ENCODE measurements around the gene PRR35.
A peak's percentile ranks its signal among the peaks of the same experiment; 100 is the strongest.

Gene PRR35

DNA sequence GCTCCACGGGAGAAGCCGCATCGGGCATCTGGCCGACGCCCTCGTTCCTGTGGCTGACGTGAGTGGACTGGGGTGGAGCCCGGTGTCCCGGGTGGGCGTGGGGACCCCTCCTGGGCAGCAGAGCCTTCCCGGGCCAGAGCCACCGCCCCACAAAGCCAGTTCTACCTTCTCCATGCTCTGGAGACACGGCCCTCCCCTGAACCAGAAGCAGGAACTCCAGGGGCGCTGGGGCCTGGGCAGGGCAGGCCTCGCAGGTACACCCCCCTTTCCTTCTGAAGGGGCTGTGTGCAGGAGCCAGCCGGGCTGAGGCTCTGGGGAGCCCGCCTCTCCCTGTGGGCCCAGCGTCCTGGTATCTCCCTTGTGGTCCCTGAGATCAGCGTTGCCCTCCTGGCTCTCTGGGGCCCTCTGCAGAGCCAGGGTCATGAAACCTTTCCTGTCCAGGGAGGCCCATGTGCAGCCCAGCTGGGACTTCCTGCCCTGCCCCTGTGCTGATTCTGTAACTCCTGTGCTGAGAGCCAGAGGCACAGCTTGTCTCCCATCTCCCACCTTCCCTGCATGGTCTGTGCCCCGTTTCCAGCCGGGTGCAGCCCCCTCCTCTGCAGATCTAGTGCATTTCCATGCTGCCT is 16.1 kb downstream of the PRR35 start:
- TF ChIP-seq ZFX (IDR thresholded peaks at IDR 0.05; ENCODE audit: borderline replicate concordance), result no peak
- TF ChIP-seq, protein P1, sequence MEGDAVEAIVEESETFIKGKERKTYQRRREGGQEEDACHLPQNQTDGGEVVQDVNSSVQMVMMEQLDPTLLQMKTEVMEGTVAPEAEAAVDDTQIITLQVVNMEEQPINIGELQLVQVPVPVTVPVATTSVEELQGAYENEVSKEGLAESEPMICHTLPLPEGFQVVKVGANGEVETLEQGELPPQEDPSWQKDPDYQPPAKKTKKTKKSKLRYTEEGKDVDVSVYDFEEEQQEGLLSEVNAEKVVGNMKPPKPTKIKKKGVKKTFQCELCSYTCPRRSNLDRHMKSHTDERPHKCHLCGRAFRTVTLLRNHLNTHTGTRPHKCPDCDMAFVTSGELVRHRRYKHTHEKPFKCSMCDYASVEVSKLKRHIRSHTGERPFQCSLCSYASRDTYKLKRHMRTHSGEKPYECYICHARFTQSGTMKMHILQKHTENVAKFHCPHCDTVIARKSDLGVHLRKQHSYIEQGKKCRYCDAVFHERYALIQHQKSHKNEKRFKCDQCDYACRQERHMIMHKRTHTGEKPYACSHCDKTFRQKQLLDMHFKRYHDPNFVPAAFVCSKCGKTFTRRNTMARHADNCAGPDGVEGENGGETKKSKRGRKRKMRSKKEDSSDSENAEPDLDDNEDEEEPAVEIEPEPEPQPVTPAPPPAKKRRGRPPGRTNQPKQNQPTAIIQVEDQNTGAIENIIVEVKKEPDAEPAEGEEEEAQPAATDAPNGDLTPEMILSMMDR (IDR thresholded peaks at IDR 0.05), result no peak
- H3K27ac ChIP-seq, result no peak overlapping the region

DNA sequence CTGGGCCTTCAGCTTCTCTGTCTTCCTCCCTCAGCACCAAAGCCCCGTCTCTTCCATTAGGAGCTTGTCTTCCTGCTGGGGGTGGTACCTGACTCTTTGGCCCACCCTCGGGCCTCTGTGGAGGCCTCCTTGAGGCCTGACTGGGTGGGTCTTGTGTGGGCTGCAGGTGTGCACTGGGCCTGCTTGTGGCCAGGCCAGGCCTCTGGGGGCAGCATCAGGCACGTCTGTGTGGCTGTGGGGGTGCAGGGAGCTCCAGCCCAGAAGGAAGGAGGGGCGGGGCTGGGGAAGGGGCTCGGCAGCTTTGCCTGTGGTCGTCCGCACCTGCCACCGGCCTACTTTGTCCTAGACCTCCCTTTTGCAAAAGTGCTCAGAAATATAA is 16.6 kb downstream of the PRR35 start:
- TF ChIP-seq, protein P1 (IDR thresholded peaks at IDR 0.05), result no peak
- no peak for TF ChIP-seq ZFX (IDR thresholded peaks at IDR 0.05; ENCODE audit: borderline replicate concordance)
- no peak overlapping the region for H3K27ac ChIP-seq

DNA sequence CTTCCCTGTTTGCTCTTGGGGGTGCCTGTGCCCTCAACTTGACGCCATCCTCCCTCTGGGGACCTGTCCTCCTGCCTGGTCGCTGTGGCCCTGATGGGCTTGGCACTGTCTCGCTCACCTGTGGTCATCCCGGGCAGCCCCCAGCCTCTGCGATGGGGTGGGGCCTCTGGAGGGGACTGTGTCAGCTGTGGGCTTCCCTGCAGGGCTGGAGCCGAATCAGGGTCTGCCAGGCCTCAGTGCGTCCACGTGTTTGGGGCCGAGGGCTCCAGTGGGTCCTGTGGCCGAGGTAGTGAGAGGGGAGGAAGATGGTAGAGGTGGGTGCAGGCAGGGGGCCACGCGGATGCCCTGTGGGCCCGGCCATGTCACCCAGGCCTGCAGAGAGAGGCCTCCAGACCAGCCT is 17.6 kb downstream of the PRR35 start:
- TF ChIP-seq, protein P1 (IDR thresholded peaks at IDR 0.05), result no peak
- TF ChIP-seq ZFX (IDR thresholded peaks at IDR 0.05; ENCODE audit: borderline replicate concordance), result no peak
- no peak overlapping the region for H3K27ac ChIP-seq

DNA sequence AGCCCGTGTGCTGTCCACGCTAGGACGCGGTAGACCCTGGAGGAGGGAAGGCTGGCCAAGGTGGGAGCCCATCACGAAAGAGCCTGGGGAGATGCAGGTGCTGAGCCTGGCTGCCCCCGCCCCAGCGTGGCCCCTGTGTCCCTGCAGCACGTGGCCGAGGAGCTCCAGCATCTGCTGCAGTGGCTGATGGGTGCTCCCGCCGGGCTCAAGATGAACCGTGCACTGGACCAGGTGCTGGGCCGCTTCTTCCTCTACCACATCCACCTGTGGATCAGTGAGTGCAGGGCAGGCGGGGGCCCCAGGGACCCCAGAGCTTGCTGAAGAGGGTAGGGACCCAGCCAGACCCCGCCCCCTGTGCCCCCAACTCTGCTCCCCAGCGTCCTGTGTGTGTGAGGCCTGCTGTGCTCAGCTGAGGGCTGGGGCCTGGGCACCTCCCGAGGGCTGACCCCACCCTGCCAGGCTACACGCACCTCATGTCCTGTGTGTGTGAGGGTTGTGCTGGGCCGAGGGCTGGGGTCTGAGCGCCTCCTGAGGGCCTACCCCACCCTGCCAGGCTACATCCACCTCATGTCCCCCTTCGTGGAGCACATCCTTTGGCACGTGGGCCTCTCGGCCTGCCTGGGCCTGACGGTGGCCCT is 18.2 kb downstream of the PRR35 start:
- TF ChIP-seq, protein P1 (IDR thresholded peaks at IDR 0.05), result no peak
- TF ChIP-seq ZFX (IDR thresholded peaks at IDR 0.05; ENCODE audit: borderline replicate concordance), result no peak
- no peak overlapping the region for H3K27ac ChIP-seq

DNA sequence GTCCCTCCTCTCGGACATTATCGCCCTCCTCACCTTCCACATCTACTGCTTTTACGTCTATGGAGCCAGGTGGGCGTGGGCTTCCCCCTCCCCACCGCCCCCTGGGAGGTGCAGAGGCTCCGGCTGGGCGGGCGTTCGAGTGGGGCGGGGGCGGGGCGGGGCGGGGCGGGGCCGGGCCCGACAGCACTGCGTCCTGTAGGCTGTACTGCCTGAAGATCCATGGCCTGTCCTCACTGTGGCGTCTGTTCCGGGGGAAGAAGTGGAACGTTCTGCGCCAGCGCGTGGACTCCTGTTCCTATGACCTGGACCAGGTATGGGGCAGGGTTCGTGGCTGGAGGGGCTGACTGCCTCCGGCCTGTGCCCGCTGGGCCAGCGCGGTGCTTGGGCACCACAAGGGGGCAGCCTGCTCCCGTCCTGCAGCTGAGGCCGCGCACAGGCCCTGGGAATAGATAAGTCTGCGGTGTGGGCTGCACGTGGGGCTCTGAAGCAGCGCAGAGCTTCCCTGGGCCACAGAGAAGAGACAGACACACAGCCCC is 18.7 kb downstream of the PRR35 start:
- no peak overlapping the region for H3K27ac ChIP-seq
- TF ChIP-seq ZFX (IDR thresholded peaks at IDR 0.05; ENCODE audit: borderline replicate concordance), result no peak
- TF ChIP-seq, protein P1 (IDR thresholded peaks at IDR 0.05), result peak; percentile 76

DNA sequence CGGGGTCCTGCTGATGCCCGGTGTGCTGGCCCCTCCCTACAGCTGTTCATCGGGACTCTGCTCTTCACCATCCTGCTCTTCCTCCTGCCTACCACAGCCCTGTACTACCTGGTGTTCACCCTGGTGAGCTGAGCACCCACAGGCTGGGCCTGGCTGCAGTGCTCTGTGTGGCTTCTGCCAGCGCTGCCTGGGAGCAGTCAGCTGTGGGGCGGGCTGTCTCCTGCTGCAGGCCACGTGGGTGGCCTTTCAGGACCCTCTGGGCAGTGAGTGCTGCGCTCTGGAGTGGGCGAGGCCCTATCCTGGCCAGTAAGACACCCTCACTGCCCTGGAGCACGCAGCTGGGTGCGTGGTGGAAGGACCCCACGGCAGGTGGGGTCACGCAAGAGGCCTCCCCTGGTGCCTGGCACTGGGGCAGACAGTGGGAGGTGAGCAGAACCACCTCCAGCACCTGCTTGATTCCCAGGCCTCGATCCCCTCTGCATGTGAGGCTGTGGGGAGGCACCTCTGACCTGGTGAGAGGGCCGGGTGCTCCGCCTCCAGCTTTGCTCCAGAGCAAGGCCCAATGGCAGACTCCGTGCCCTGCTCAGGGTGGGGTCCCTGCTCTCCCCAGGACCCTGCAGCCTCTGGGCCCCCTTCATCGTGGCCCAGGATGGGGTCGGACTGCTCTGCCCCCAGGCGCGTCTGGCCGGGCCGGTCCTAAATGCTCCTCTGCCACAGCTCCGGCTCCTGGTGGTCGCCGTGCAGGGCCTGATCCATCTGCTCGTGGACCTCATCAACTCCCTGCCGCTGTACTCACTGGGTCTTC is 20.1 kb downstream of the PRR35 start:
- TF ChIP-seq, protein P1 (IDR thresholded peaks at IDR 0.05), result no peak
- TF ChIP-seq ZFX (IDR thresholded peaks at IDR 0.05; ENCODE audit: borderline replicate concordance), result no peak
- H3K27ac ChIP-seq, result no peak overlapping the region

Measured in 22Rv1 (cell line).